NCI-H526 treated with DMSO at 0.1 percent for 48 hours (cell line): ENCODE measurements around the gene IFT74.

Experiments used
- DNase-seq: peaks from one replicate; lab custom pipeline; 2025; lab: John Stamatoyannopoulos, UW

The IFT74 gene

DNA sequence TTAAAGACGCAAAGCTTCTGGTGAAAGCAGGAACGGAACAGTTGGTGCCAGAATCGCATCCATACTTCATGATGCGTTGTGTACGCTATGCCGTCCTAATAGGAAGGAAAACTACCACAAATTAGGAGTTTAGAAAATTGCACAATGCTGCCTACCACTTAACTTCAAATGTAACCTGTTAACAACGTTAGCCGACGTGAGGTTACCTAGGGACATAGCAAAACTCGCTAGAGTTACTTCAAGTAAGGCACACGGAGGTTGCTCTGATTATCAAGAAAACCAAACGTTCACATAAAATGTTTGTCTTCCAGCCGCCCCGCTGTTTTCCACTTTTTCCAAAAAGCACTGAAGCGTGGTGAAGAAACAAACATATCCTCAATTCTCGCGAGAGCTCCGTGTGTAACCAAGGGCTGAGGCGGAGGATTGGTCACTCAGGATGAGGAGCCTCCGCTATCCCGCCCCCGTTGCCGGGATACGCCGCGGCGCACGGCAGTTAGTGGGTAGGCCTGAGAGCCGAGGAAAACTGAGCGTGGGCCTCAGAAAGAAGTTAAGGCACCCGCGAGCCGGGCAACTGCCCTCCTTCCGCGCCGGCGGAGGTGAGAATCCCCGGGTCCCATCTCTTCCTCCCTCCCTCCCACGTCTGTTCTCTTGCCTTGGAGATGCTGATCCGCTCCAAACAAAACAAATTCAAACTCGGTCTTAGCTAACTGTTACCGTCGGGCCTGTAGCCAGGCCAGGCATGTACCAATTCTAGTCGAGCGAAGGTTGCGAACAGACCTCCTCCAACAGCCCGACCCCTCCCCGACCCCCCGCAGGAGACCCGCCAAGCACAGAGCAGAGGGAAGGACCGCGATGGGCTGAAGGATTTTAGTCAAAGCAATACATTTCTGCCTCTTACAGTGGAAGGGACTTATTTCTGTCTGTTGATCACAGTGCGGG is at the start of gene IFT74:
Gene IFT74 (plus strand): TSS at position 492 of the 939 bp plus-strand sequence. CDS start 5,556 bp downstream, outside the sequence.
- DNase-seq: peak; percentile 88

DNA sequence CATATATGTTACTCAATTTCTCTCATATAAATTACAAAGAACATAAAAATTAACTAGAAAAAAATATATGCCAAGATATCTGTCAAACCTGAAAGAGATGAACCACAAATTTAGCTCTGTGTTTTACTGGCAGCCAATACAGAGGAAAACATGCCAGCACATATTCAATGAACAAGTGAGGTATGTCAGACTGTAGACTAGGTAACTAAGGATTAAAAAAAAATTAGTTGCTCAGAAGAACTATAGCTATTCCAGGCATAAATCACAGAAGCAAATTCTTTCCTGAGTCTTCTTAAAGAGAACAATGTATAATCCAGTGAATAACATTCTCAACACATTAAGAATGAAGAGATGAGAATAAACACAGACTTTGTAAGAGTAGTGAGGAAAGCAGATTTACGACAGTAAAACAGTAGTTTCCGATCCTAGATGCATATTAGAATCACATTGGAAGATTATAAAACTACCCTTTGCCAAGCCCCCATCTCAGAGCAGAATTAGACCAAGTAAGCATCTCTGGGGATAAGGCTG is 43.0 kb upstream of the IFT74 start:
- DNase-seq: no peak

- no peak for DNase-seq
Measured at GRCh38 chr9:26919698-26920097, 36.5 kb upstream of the IFT74 start.

DNA sequence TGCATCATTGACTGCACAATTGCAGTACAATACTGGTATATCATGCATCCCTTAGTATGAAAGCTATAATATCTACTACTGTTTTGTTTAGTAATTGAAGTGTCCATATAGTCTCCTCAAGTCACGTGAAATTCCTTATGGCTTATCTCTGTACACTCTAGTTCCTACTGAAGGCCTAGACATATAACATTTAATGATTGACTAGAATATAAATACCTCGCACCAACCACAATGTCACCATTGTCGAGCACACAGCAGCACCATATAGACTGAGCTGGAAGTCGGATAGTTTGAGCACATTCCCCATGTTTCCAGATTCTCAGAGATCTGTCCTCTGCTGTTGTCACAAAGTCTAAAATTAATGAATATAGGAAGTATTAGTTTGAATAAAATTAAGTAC is 30.6 kb upstream of the IFT74 start:
- no peak for DNase-seq

- DNase-seq: no peak
Measured at GRCh38 chr9:26928902-26929495, 27.2 kb upstream of the IFT74 start.

DNA sequence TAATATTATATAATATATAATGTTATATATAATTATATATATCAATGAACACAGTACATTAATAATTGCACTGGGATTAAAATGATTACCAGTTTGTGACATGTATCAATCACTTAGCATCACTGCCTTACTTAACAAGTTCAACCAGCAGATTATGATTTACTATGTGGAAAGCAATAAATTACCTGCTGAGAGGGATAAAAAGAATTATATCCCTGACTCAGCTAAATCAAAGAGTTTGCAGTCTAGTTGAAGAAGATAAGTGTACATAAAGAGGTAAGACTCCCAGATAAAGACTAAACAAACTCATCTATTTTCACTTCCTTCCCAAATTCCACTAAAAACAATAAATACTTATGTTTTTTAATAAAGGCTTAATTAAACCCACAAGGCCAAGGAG is 20.4 kb upstream of the IFT74 start:
- no peak for DNase-seq

DNA sequence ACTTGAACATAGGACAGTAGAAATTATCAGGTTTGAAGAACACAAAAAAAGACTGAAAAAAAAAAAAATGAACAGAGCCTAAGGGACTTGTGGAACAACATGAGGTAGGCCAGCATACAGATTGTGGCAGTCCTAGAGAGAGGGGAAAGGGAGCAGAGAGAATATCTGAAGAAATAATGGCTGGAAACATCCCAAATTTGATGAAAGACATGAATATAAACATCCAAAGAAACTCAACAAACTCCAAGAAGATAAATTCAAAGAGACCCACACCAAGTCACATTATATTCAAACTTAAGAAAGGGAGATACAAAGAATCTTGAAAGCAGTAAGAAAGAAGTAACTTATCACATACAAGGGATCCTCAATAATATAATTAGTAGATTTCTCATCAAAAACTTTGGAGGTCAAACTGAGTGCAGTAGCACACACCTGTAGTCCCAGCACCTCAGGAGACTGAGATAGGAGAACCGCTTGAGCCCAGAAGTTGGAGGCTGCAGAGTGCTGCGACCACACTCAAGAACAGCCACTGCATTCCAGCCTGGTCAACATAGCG is 18.3 kb upstream of the IFT74 start:
- DNase-seq: no peak

- no peak for DNase-seq
Measured at GRCh38 chr9:26939955-26940711, 16.1 kb upstream of the IFT74 start.

- DNase-seq: no peak
Measured at GRCh38 chr9:26940779-26941178, 15.4 kb upstream of the IFT74 start.

GRCh38 chr9:26945591-26945990 is 10.6 kb upstream of the IFT74 start:
- DNase-seq: no peak

DNA sequence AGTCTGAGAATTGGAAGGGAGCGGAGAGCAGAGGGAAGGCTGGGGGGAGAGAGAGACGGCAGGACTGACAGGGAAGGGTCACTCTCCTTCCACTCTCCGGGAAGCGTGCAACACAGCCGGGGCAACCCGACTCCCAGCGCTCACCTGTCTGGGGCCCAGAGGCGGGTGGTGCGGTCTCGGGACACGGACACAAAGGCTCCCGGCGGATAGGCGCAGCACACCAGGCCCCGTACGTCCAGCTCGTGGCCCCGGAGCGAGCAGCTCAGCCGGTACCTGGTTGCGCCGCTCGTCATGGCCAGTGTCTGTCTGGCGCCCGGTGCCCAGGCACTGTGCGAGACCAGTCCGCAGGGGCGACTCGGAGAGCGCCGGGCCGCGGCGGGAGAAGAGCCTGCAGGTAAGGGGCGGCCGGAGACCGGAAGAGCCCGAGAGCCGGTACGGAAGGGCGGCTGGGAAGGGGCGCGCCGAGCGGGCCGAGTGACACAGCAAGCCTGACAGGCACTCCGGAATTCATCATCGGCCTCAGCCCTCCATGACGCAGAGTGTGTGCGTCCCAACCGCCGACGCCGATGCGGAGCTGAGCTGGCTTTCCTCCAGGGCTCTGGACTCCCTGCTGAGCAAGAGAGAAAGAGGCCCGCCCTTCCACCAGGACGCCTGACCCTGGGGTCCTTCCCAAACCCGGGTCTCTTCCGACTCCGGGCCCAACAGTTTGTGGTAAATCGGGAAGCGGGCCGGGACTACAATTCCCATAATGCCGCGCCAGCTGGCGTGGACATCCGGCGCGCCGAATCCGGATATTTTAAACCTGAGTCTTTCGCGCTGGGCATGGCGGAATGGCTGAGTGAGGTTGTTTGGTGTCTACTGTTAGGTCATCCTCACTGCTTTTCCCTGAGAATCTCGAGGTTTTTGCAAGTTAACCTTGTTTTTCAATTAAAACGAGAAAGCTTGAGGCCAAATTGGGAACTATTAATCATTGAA is 9.2 kb upstream of the IFT74 start, which contains the start of gene PLAA:
Gene PLAA (minus strand): TSS at position 490 of the 975 bp plus-strand sequence. CDS start 197 bp downstream, at position 293.
- peak; percentile 83 for DNase-seq

GRCh38 chr9:26947736-26948135 is 8.5 kb upstream of the IFT74 start:
- DNase-seq: no peak

DNA sequence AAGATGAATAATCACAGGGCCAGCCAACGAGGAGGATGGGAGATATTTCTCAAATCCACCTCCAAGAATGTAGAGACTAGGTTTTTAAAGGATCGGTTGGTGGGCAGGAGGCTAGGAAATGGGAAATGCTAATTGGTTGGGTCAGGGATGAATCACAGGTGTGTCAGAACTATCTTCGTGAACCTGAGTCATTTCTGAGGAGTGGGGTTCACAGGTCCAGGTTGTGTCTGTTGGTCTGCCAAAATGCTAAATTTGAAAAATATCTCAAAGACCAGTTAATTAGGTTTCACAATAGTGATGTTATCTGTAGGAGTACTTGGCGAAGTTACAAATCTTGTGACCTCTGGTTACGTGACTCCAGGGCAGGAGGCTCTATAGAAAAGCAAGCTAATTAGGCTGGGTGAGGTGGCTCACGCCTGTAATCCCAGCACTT is 6.6 kb upstream of the IFT74 start:
- DNase-seq: no peak

- no peak for DNase-seq
Measured at GRCh38 chr9:26950521-26950920, 5.7 kb upstream of the IFT74 start.

- no peak for DNase-seq
Measured at GRCh38 chr9:26951794-26952193, 4.4 kb upstream of the IFT74 start.

DNA sequence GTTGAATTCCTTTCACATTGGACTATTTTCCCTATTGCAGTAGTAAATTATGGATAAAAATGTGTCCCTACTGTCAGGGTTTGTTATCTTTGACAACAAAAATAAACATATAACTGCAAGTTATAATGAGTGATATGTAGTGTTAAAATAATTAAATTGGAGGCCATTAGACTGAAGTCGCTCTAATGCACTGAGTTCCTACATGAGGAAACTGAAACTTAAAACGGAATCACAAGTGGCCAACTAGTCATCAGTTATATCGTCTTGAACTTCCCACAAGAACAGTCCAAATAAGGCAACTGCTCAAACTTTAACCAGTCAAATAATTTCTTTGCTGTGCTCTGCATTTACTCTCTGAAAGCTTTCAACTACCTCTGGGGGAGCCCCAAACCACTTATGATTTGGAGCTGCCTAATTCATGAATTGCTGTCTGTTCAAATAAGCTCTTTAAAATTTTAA is 2.1 kb upstream of the IFT74 start:
- no peak for DNase-seq

- no peak for DNase-seq
Measured at GRCh38 chr9:26955222-26955903, 849 bp upstream of the IFT74 start.

DNA sequence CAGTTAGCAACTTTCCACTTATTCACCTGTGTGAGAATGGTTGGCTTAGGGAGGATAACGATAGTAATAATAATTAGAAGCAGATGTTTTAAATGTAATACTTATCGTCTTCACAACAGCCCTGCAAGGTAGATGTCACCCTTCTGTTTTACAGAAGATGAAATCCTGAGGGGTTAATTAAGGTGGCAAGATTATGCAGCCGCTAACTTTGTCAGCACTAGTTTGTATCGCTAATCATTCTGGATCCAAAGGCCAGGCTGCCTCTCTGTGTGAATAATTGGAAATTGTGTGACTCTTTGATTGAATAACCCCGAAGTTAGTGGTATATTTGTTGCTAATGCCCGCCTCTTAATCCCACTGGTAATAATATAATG is 635 bp downstream of the IFT74 start:
- no peak for DNase-seq

DNA sequence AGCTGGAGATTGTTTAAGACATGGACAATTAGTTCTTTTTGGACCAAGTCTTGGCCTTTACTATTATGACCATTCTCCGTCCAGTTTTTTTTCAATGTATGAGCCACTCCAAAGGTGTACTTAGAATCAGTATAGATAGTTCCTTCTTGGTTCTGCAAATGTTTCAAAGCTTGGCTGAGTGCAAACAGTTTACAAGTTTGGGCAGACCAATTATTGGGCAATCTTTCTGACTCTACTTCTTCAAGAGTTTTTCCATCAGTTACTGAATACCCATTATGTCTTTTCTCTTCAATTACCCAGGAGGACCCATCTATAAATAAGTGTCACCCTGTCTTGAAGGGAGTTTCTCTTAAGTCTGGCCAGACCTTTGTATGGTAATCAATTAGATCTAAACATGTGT is 15.5 kb downstream of the IFT74 start:
- no peak for DNase-seq

GRCh38 chr9:26973989-26974388 is 17.8 kb downstream of the IFT74 start:
- no peak for DNase-seq
